HepG2 (cell line): ENCODE measurements around the gene MCF2L. TPM values are rescaled to one million over a fixed set of nuclear protein-coding genes. Genes with fewer than 3 reads are reported as not detected.

Source experiments
- BCL6 ChIP-seq: IDR thresholded peaks from 2 replicates; pipeline ENCODE4 v1.6.1; 2016; ENCODE audit warnings: missing genetic modification reagents, missing compliant biosample characterization
- DMAP1 ChIP-seq: IDR thresholded peaks from 2 replicates; pipeline ENCODE4 v1.6.1; 2016
- FOXK1 ChIP-seq: sonication (generic); formaldehyde crosslinking; IDR thresholded peaks from 2 replicates; pipeline ENCODE4 v1.4.0; 2020; ENCODE audit warnings: low read depth, missing genetic modification reagents, borderline replicate concordance
- NFKB2 ChIP-seq: sonication (generic); formaldehyde crosslinking; IDR thresholded peaks from 2 replicates; pipeline ENCODE4 v1.4.0; 2020; ENCODE audit warnings: missing genetic modification reagents, borderline replicate concordance
- ZNF292 ChIP-seq: sonication (generic); formaldehyde crosslinking; IDR thresholded peaks from 2 replicates; pipeline ENCODE4 v1.8.1; 2022; ENCODE audit warnings: mild to moderate bottlenecking, low read depth, missing genetic modification reagents, borderline replicate concordance
- polyA plus RNA-seq, 8 experiments: library from polyadenylated mRNA; depleted of rRNA in 3 of 8; stranded (reverse) in 7 of 8; unstranded in 1 of 8; fragments of >200 nt; fragmentation: Illumina TruSeq in 4 of 8; extraction: Trizol in 4 of 8; gene quantifications; 2 replicates each; pipeline versions ENCODE4 v1.2.1 to v1.2.3, GENCODE V29; 2011 to 2016; ENCODE audit warnings: low read depth in 4 of 8, missing spikeins in 1 of 8, mixed read lengths in 1 of 8; ENCODE audit not compliant: insufficient read depth in 1 of 8
- total RNA-seq, 5 experiments: library from RNA; depleted of rRNA; stranded (reverse); fragments of >200 nt; fragmentation: Illumina TruSeq; extraction: Trizol; gene quantifications; 2 replicates each; pipeline ENCODE4 v1.2.3, GENCODE V29; 2016; ENCODE audit warnings: low read depth in 1 of 5
- TF ChIP-seq, protein P1 (sequence below): sonication (generic); formaldehyde crosslinking; IDR thresholded peaks from 2 replicates; pipeline ENCODE4 v1.4.0; 2020; ENCODE audit warnings: mild to moderate bottlenecking, missing genetic modification reagents
- TF ChIP-seq, protein P2 (sequence below): sonication (generic); IDR thresholded peaks from 2 replicates; pipeline ENCODE4 v1.6.1; 2016; ENCODE audit warnings: low read depth, borderline replicate concordance
- TF ChIP-seq, protein P3 (sequence below): sonication (generic); formaldehyde crosslinking; IDR thresholded peaks from 2 replicates; pipeline ENCODE4 v1.5.0; 2020; ENCODE audit warnings: missing genetic modification reagents
- TF ChIP-seq, protein P4 (sequence below): sonication (generic); formaldehyde crosslinking; IDR thresholded peaks from 2 replicates; pipeline ENCODE4 v1.4.0; 2020; ENCODE audit warnings: missing genetic modification reagents, borderline replicate concordance
- TF ChIP-seq, protein P5 (sequence below): sonication (generic); formaldehyde crosslinking; IDR thresholded peaks from 2 replicates; pipeline ENCODE4 v1.4.0; 2020; ENCODE audit warnings: mild to moderate bottlenecking, missing genetic modification reagents, borderline replicate concordance

MCF2L gene
- total and polyA plus RNA-seq, 2 of the 13 experiments (the other 11 are each of a cell fraction or from before 2014, with no cell fraction given) = 19.4 to 28.4 TPM

DNA sequence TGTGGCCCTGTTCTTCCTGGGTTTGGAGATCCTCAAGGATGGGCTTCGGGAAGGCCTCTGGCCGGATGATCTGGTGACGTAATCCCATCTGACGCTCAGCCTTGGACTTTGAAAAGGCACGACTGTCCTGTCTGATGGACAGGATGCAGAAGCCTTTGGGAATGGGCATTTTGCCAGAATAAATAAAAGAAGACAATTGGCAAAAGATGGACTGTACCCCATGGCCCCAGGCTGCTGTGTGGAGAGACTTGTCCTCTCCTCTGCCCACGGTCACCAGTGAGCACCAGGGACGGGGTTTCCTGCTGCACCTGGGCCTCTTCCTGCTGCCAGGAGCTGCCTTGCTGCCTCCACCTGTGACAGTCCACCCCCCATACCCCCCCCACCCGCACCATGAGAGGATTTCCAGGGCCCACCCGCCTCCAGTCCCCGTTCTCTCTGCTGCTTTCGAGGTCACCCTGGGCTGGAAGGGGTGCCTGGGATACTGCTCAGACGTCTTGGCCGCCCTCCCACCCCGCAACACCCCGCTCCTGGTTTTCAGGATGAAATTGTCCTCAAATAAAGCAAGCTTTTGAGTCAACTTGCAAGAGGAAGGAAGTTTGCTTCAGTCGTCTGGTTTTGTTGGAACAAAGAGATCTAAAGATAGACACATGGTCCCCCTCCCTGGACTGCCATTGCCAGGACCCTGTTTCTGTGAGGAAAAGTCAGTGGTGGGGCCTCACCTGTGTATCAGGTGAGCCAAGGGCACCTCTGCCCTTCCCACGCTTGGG is 40.9 kb downstream of the MCF2L start (continued):
- TF ChIP-seq, protein P1, sequence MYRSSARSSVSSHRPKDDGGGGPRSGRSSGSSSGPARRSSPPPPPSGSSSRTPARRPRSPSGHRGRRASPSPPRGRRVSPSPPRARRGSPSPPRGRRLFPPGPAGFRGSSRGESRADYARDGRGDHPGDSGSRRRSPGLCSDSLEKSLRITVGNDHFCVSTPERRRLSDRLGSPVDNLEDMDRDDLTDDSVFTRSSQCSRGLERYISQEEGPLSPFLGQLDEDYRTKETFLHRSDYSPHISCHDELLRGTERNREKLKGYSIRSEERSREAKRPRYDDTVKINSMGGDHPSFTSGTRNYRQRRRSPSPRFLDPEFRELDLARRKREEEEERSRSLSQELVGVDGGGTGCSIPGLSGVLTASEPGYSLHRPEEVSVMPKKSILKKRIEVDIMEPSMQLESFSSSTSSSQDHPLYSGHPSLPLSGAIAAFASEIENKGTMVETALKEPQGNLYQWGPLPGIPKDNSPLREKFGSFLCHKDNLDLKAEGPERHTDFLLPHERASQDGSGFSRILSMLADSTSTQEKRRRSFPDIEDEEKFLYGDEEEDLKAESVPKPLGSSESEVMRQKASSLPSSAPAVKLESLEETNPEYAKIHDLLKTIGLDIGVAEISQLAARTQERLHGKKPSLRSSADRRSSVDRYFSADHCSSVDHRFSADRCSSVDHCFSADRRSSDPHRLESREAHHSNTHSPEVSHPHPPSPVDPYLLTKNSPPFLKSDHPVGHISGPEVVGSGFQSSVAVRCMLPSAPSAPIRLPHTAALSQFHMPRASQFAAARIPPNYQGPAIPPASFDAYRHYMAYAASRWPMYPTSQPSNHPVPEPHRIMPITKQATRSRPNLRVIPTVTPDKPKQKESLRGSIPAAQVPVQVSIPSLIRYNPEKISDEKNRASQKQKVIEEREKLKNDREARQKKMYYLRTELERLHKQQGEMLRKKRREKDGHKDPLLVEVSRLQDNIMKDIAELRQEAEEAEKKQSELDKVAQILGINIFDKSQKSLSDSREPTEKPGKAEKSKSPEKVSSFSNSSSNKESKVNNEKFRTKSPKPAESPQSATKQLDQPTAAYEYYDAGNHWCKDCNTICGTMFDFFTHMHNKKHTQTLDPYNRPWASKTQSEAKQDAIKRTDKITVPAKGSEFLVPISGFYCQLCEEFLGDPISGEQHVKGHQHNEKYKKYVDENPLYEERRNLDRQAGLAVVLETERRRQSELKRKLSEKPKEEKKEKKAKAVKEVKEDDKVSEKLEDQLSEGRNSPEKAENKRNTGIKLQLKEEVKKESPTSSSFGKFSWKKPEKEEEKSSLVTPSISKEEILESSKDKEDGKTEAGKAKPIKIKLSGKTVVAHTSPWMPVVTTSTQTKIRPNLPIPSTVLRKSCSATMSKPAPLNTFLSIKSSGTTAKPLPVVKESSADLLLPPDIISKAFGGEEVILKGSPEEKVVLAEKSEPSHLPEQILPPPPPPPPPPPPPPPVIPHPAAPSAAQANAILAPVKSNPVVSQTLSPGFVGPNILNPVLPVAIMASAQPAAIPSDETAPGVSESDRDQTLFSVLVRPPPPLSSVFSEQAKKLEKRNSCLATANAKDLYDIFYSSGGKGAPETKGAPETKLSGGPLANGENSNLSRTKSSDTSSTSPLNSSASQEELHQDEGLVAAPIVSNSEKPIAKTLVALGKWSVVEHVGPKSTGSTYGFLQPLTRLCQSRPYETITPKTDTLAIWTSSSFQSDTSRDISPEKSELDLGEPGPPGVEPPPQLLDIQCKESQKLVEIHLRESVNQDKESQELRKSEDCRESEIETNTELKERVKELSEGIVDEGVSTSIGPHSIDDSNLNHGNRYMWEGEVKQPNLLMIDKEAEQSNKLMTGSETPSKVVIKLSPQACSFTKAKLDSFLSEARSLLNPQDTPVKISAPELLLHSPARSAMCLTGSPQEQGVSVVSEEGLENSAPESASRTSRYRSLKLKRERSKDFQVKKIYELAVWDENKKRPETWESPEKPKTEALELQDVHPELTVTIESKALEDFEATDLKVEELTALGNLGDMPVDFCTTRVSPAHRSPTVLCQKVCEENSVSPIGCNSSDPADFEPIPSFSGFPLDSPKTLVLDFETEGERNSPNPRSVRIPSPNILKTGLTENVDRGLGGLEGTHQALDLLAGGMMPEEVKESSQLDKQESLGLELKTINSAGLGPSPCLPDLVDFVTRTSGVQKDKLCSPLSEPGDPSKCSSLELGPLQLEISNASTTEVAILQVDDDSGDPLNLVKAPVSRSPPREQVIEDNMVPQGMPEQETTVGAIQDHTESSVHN (CRISPR knock-in tag) = 0 out of 2 replicates have a peak, but pooled peaks have one; percentile 27
- TF ChIP-seq, protein P2, sequence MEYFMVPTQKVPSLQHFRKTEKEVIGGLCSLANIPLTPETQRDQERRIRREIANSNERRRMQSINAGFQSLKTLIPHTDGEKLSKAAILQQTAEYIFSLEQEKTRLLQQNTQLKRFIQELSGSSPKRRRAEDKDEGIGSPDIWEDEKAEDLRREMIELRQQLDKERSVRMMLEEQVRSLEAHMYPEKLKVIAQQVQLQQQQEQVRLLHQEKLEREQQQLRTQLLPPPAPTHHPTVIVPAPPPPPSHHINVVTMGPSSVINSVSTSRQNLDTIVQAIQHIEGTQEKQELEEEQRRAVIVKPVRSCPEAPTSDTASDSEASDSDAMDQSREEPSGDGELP = peak; percentile 59; the same call in 1 of the 2 replicates
- peak; percentile 32; the same call in 1 of the 2 replicates for TF ChIP-seq NFKB2 (CRISPR knock-in tag)
- peak; percentile 74; the same call in 1 of the 2 replicates for TF ChIP-seq FOXK1
- TF ChIP-seq BCL6 (CRISPR knock-in tag) = peak; percentile 74
- TF ChIP-seq, protein P3, sequence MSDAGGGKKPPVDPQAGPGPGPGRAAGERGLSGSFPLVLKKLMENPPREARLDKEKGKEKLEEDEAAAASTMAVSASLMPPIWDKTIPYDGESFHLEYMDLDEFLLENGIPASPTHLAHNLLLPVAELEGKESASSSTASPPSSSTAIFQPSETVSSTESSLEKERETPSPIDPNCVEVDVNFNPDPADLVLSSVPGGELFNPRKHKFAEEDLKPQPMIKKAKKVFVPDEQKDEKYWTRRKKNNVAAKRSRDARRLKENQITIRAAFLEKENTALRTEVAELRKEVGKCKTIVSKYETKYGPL (CRISPR knock-in tag) = no peak
- TF ChIP-seq, protein P4, sequence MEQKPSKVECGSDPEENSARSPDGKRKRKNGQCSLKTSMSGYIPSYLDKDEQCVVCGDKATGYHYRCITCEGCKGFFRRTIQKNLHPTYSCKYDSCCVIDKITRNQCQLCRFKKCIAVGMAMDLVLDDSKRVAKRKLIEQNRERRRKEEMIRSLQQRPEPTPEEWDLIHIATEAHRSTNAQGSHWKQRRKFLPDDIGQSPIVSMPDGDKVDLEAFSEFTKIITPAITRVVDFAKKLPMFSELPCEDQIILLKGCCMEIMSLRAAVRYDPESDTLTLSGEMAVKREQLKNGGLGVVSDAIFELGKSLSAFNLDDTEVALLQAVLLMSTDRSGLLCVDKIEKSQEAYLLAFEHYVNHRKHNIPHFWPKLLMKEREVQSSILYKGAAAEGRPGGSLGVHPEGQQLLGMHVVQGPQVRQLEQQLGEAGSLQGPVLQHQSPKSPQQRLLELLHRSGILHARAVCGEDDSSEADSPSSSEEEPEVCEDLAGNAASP (CRISPR knock-in tag) = peak; percentile 86
- TF ChIP-seq ZNF292 (CRISPR knock-in tag) = peak; percentile 38; the same call in 1 of the 2 replicates
- TF ChIP-seq DMAP1 = peak; percentile 73
- TF ChIP-seq, protein P5, sequence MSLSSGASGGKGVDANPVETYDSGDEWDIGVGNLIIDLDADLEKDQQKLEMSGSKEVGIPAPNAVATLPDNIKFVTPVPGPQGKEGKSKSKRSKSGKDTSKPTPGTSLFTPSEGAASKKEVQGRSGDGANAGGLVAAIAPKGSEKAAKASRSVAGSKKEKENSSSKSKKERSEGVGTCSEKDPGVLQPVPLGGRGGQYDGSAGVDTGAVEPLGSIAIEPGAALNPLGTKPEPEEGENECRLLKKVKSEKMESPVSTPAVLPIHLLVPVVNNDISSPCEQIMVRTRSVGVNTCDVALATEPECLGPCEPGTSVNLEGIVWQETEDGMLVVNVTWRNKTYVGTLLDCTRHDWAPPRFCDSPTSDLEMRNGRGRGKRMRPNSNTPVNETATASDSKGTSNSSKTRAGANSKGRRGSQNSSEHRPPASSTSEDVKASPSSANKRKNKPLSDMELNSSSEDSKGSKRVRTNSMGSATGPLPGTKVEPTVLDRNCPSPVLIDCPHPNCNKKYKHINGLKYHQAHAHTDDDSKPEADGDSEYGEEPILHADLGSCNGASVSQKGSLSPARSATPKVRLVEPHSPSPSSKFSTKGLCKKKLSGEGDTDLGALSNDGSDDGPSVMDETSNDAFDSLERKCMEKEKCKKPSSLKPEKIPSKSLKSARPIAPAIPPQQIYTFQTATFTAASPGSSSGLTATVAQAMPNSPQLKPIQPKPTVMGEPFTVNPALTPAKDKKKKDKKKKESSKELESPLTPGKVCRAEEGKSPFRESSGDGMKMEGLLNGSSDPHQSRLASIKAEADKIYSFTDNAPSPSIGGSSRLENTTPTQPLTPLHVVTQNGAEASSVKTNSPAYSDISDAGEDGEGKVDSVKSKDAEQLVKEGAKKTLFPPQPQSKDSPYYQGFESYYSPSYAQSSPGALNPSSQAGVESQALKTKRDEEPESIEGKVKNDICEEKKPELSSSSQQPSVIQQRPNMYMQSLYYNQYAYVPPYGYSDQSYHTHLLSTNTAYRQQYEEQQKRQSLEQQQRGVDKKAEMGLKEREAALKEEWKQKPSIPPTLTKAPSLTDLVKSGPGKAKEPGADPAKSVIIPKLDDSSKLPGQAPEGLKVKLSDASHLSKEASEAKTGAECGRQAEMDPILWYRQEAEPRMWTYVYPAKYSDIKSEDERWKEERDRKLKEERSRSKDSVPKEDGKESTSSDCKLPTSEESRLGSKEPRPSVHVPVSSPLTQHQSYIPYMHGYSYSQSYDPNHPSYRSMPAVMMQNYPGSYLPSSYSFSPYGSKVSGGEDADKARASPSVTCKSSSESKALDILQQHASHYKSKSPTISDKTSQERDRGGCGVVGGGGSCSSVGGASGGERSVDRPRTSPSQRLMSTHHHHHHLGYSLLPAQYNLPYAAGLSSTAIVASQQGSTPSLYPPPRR (CRISPR knock-in tag) = peak; percentile 79
